Measurements from ENCODE around the gene CPNE8.

GRCh38 chr12:38720661-38721060 is 184.7 kb downstream of the CPNE8 start:
- TF ChIP-seq POLR2A (IDR thresholded peaks at IDR 0.05; ENCODE audit: extremely low read depth, insufficient read length) (no peak), CTCF (IDR thresholded peaks at IDR 0.05; ENCODE audit: low read depth, low read length) (no peak)
